NCI-H1436 (cell line): Measurements from ENCODE around the gene TROAP.

ENCODE experiments used
- DNase-seq: peaks from one replicate; lab custom pipeline; 2025; lab: John Stamatoyannopoulos, UW

TROAP gene

GRCh38 chr12:49344486-49345050 is 21.5 kb downstream of the TROAP start:
- no peak for DNase-seq

- no peak for DNase-seq
These were observed 22.2 kb downstream of the TROAP start for GRCh38 chr12:49345051-49345824.

GRCh38 chr12:49345825-49346658 is 23.0 kb downstream of the TROAP start:
- DNase-seq = no peak

- no peak for DNase-seq
These were observed 23.7 kb downstream of the TROAP start, which contains the start of gene DNAJC22 for GRCh38 chr12:49346659-49347310. TSS of gene DNAJC22 (plus strand) at chr12:49346888. CDS start at chr12:49348873, 1,985 bp downstream.

- DNase-seq = peak; percentile 59
These were observed 24.5 kb downstream of the TROAP start for GRCh38 chr12:49347311-49348193.

GRCh38 chr12:49348781-49349180 is 25.7 kb downstream of the TROAP start:
- DNase-seq = no peak

GRCh38 chr12:49349266-49349665 is 26.2 kb downstream of the TROAP start:
- DNase-seq = no peak

- DNase-seq = no peak
These were observed 29.3 kb downstream of the TROAP start for GRCh38 chr12:49352351-49352750.

- DNase-seq = no peak
These were observed 32.9 kb downstream of the TROAP start for GRCh38 chr12:49355913-49356312.

GRCh38 chr12:49357103-49357678 is 34.1 kb downstream of the TROAP start:
- DNase-seq = no peak

GRCh38 chr12:49358483-49359141 is 35.6 kb downstream of the TROAP start:
- DNase-seq = peak; percentile 64

- DNase-seq = no peak
These were observed 36.6 kb downstream of the TROAP start for GRCh38 chr12:49359671-49360070.

- DNase-seq = no peak
These were observed 39.0 kb downstream of the TROAP start for GRCh38 chr12:49362077-49362476.

- DNase-seq = no peak
These were observed 41.9 kb downstream of the TROAP start for GRCh38 chr12:49364989-49365388.

- DNase-seq = no peak
These were observed 42.5 kb downstream of the TROAP start for GRCh38 chr12:49365542-49365941.

- DNase-seq = no peak
These were observed 43.1 kb downstream of the TROAP start for GRCh38 chr12:49366096-49366651.

- DNase-seq = peak; percentile 88
These were observed 43.8 kb downstream of the TROAP start for GRCh38 chr12:49366652-49367380.

- DNase-seq = no peak
These were observed 44.6 kb downstream of the TROAP start, which contains the start of gene SPATS2 for GRCh38 chr12:49367381-49368239. TSS of gene SPATS2 (plus strand) at chr12:49367462. CDS start at chr12:49461013, 93,551 bp downstream.
